ENCODE results near the gene KCNJ9. TPM values are rescaled to one million over a fixed set of nuclear protein-coding genes. Genes with fewer than 3 reads are reported as not detected.

The KCNJ9 gene
- total and polyA plus RNA-seq, 10 of the 15 experiments (the other 5 are each of a cell fraction or from before 2014, with no cell fraction given), result 0.12 TPM; not detected in 9

GRCh38 chr1:160129046-160129445, 47.7 kb downstream of the KCNJ9 start:
- no peak overlapping the region for H3K4me3 ChIP-seq
- H3K9ac ChIP-seq (ENCODE audit: control insufficient read depth, insufficient read depth, low read length), result no peak overlapping the region
- H3K27ac ChIP-seq (ENCODE audit: control insufficient read depth, insufficient read depth), result no peak overlapping the region
- H3K36me3 ChIP-seq (ENCODE audit: control insufficient read depth in 2 of 2, insufficient read depth in 2 of 2, low read length in 1 of 2), result no peaks in the 10 kb centered on the region
- no peaks in the 10 kb centered on the region for H4K20me1 ChIP-seq (ENCODE audit: control insufficient read depth, insufficient read depth)
- FAIRE-seq, result no peak
- no peak for ATAC-seq
- ChIA-PET RAD21 (ENCODE audit: unreplicated experiment) (no interaction called here), SMC1A (ENCODE audit: uncharacterized antibody, unreplicated experiment) (interaction anchor here (0.7 kb wide), 1 partner anchor 33 kb away, joined by 3 read pairs; no protein-coding TSS in a partner anchor), CTCF (interaction anchor here (1.4 kb wide), 1 partner anchor 162 kb away, joined by 4 read pairs; no protein-coding TSS in a partner anchor), POLR2A (no interaction called here)
- H3K4me1 ChIP-seq (ENCODE audit: control insufficient read depth, insufficient read depth, low read length), result no peaks in the 10 kb centered on the region
- BruUV-seq (replicated peaks), result no TSS peak
- 58% methylated on average over 5 of the region's 5 CpGs for WGBS (ENCODE audit: insufficient coverage, insufficient replicate concordance, low lambda C conversion rate, missing lambda C conversion rate)
- intact Hi-C loops (cut with micrococcal nuclease; ENCODE audit: unreplicated experiment) (no loop called here), in situ Hi-C loops (cut with MboI) (no loop called here)
- no peaks in the 10 kb centered on the region for H3K9me3 ChIP-seq (replicated peaks; ENCODE audit: control insufficient read depth, insufficient read depth, low read length)
- 0 out of 4 replicates have a peak, but pooled peaks cover 1 to 2% of the 10 kb centered on the region in 2 experiments for H3K27me3 ChIP-seq (replicated peaks in 1 of 2; ENCODE audit: control insufficient read depth in 2 of 2, insufficient read depth in 2 of 2, low read length in 1 of 2)
- no peak for DNase-seq (ENCODE audit: low read depth, low spot score)
- H3K79me2 ChIP-seq (ENCODE audit: control insufficient read depth, insufficient read depth, low read length), result no peaks in the 10 kb centered on the region
- H2AFZ ChIP-seq (ENCODE audit: control insufficient read depth, low read depth, low read length), result no peak overlapping the region
- H3K4me2 ChIP-seq (ENCODE audit: control insufficient read depth, insufficient read depth), result no peak overlapping the region
- TF ChIP-seq EZH2 (IDR thresholded peaks at IDR 0.05; ENCODE audit: borderline replicate concordance, control insufficient read depth, low read depth, low read length) (no peak), POLR2AphosphoS5 (IDR thresholded peaks at IDR 0.05; ENCODE audit: low read length) (no peak), ATF2 (IDR thresholded peaks at IDR 0.05; ENCODE audit: low read length) (no peak), BCL3 (IDR thresholded peaks at IDR 0.05; ENCODE audit: borderline replicate concordance, insufficient read depth, low read depth, low read length, poor library complexity, severe bottlenecking) (no peak), ZNF384 (IDR thresholded peaks at IDR 0.05; ENCODE audit: borderline replicate concordance, low read depth, low read length) (no peak), MTA3 (IDR thresholded peaks at IDR 0.05; ENCODE audit: borderline replicate concordance, low read length) (no peak), TCF3 (IDR thresholded peaks at IDR 0.05; ENCODE audit: borderline replicate concordance, insufficient read depth, low read depth, low read length) (no peak), STAT1 (conservative IDR thresholded peaks at IDR 0.05) (no peak), PAX5 (IDR thresholded peaks at IDR 0.05; ENCODE audit: borderline replicate concordance, low read depth, low read length) (no peak), ZNF217 (IDR thresholded peaks at IDR 0.05) (no peak), WRNIP1 (IDR thresholded peaks at IDR 0.05; ENCODE audit: borderline replicate concordance, low read depth, low read length) (no peak)
- TF ChIP-seq, protein P1, sequence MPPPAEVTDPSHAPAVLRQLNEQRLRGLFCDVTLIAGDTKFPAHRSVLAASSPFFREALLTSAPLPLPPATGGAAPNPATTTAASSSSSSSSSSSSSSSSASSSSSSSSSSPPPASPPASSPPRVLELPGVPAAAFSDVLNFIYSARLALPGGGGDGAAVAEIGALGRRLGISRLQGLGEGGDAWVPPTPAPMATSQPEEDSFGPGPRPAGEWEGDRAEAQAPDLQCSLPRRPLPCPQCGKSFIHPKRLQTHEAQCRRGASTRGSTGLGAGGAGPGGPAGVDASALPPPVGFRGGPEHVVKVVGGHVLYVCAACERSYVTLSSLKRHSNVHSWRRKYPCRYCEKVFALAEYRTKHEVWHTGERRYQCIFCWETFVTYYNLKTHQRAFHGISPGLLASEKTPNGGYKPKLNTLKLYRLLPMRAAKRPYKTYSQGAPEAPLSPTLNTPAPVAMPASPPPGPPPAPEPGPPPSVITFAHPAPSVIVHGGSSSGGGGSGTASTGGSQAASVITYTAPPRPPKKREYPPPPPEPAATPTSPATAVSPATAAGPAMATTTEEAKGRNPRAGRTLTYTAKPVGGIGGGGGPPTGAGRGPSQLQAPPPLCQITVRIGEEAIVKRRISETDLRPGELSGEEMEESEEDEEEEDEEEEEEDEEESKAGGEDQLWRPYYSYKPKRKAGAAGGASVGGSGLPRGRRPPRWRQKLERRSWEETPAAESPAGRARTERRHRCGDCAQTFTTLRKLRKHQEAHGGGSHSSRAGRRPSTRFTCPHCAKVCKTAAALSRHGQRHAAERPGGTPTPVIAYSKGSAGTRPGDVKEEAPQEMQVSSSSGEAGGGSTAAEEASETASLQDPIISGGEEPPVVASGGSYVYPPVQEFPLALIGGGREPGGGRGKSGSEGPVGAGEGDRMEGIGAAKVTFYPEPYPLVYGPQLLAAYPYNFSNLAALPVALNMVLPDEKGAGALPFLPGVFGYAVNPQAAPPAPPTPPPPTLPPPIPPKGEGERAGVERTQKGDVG (CRISPR knock-in tag; IDR thresholded peaks at IDR 0.05), result no peak
- TF ChIP-seq, protein P2, sequence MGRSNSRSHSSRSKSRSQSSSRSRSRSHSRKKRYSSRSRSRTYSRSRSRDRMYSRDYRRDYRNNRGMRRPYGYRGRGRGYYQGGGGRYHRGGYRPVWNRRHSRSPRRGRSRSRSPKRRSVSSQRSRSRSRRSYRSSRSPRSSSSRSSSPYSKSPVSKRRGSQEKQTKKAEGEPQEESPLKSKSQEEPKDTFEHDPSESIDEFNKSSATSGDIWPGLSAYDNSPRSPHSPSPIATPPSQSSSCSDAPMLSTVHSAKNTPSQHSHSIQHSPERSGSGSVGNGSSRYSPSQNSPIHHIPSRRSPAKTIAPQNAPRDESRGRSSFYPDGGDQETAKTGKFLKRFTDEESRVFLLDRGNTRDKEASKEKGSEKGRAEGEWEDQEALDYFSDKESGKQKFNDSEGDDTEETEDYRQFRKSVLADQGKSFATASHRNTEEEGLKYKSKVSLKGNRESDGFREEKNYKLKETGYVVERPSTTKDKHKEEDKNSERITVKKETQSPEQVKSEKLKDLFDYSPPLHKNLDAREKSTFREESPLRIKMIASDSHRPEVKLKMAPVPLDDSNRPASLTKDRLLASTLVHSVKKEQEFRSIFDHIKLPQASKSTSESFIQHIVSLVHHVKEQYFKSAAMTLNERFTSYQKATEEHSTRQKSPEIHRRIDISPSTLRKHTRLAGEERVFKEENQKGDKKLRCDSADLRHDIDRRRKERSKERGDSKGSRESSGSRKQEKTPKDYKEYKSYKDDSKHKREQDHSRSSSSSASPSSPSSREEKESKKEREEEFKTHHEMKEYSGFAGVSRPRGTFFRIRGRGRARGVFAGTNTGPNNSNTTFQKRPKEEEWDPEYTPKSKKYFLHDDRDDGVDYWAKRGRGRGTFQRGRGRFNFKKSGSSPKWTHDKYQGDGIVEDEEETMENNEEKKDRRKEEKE (IDR thresholded peaks at IDR 0.05), result no peak
